Endothelial cell of umbilical vein (primary cell): ENCODE measurements around the gene GDA.

Source experiments
- CTCF ChIP-seq, 2 donors: IDR thresholded peaks; 1 replicate in 1 of 2; 2 replicates in 1 of 2; pipeline ENCODE4 v1.5.1; 2011; ENCODE audit warnings: low read length in 2 of 2, mild to moderate bottlenecking in 2 of 2, moderate library complexity in 2 of 2, control low read depth in 1 of 2, inconsistent platforms in 1 of 2, low read depth in 1 of 2; ENCODE audit not compliant: insufficient read depth in 1 of 2; ENCODE audit errors: extremely low read depth in 1 of 2
- EZH2 ChIP-seq: IDR thresholded peaks from 2 replicates; pipeline ENCODE4 v1.6.1; 2012; ENCODE audit warnings: borderline replicate concordance, low read depth, mild to moderate bottlenecking, moderate library complexity, low read length, inconsistent platforms; ENCODE audit not compliant: severe bottlenecking
- GATA2 ChIP-seq: IDR thresholded peaks from 2 replicates; pipeline ENCODE4 v1.7.0; 2011; ENCODE audit warnings: low read depth, mild to moderate bottlenecking, moderate library complexity, mixed read lengths, low read length; ENCODE audit not compliant: insufficient read length, insufficient read depth
- MYC ChIP-seq: IDR thresholded peaks from one replicate; pipeline ENCODE4 v1.6.1; 2011; ENCODE audit warnings: mild to moderate bottlenecking, low read depth, low read length
- POLR2A ChIP-seq: IDR thresholded peaks from 2 replicates; pipeline ENCODE4 v1.6.1; 2012; ENCODE audit warnings: low read depth, mild to moderate bottlenecking, control low read depth, low read length
- POLR2AphosphoS5 ChIP-seq: IDR thresholded peaks from 2 replicates; pipeline ENCODE4 v1.6.1; 2012; ENCODE audit warnings: low read depth, mild to moderate bottlenecking, control low read depth, low read length, moderate library complexity; ENCODE audit not compliant: insufficient read depth
- TF ChIP-seq, protein P1 (sequence below): IDR thresholded peaks from 2 replicates; pipeline ENCODE4 v1.6.1; 2011; ENCODE audit not compliant: insufficient read depth, insufficient read length

- no peak for TF ChIP-seq CTCF (IDR thresholded peaks at IDR 0.05; ENCODE audit: extremely low read depth in 1 of 2, insufficient read depth in 1 of 2, low read depth in 1 of 2, low read length in 2 of 2)
- no peak for TF ChIP-seq EZH2
- TF ChIP-seq POLR2A, result no peak
- TF ChIP-seq, protein P1, sequence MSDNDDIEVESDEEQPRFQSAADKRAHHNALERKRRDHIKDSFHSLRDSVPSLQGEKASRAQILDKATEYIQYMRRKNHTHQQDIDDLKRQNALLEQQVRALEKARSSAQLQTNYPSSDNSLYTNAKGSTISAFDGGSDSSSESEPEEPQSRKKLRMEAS, result no peak
- no peak for TF ChIP-seq POLR2AphosphoS5
- no peak for TF ChIP-seq MYC
- TF ChIP-seq GATA2, result no peak
These were observed 24.3 kb upstream of the GDA start for GRCh38 chr9:72124947-72125346.
